Left lung (tissue), 10 donors: ENCODE results near the gene HRC. TPM values are rescaled to one million over a fixed set of nuclear protein-coding genes. Genes with fewer than 3 reads are reported as not detected.

Experiments used
- ATAC-seq: fragments of 200-7000 bp; cut with Tn5 transposase; one replicate; pipeline ENCODE4 v1.9.1; 2020; ENCODE audit warnings: moderate library complexity
- DNase-seq, 4 donors: peaks; one replicate each; pipeline ENCODE4 v3.0.0-alpha.2; 2013 to 2020
- H3K27ac ChIP-seq, 2 donors: fragments of 200-600 bp; sonication (generic) in 1 of 2; one replicate each; pipeline versions ENCODE4 v1.5.0 to v1.8.0; 2020 to 2021
- H3K27me3 ChIP-seq, 2 donors: fragments of 200-600 bp; sonication (generic) in 1 of 2; one replicate each; pipeline versions ENCODE4 v1.5.0 to v1.8.0; 2020 to 2021
- H3K36me3 ChIP-seq, 2 donors: fragments of 200-600 bp; sonication (generic) in 1 of 2; one replicate each; pipeline versions ENCODE4 v1.5.0 to v1.8.0; 2020 to 2021
- H3K4me1 ChIP-seq, 2 donors: fragments of 200-600 bp; one replicate each; pipeline ENCODE4 v1.8.0; 2021
- H3K4me3 ChIP-seq, 2 donors: fragments of 200-600 bp; sonication (generic) in 1 of 2; one replicate each; pipeline versions ENCODE4 v1.5.0 to v1.8.0; 2020 to 2021; ENCODE audit warnings: mild to moderate bottlenecking in 1 of 2
- H3K9me3 ChIP-seq, 2 donors: fragments of 200-600 bp; sonication (generic) in 1 of 2; one replicate each; pipeline versions ENCODE4 v1.5.0 to v1.8.0; 2020 to 2021
- intact Hi-C, 2 donors: fragments of 100-400 bp; cut with DNase I; formaldehyde crosslinking; loops; one replicate each; pipeline versions ENCODE4 v1.11.2 to v1.14.2; 2022
- polyA plus RNA-seq, 6 donors: library from polyadenylated mRNA; unstranded; fragments of 120-200 nt; gene quantifications; one replicate each; pipeline ENCODE4 v1.2.1, GENCODE V29; 2013; ENCODE audit not compliant: insufficient read length in 6 of 6
- total RNA-seq, 2 donors: library from RNA; stranded (reverse); fragmentation: NEBNext Ultra II Directional; extraction: Animal tissue kit (Norgen Biotek cat#: 25700); gene quantifications; one replicate each; pipeline ENCODE4 v1.2.1, GENCODE V29; 2021
- TF ChIP-seq, protein P1 (sequence below), 2 donors: fragments of 200-600 bp; sonication (generic) in 1 of 2; IDR thresholded peaks; one replicate each; pipeline versions ENCODE4 v1.5.0 to v1.8.0; 2021; ENCODE audit warnings: antibody characterized with exemption in 2 of 2
- donor health status: DM: no; HTN: yes; CAD: no.
- donor health status: DM: no; HTN: no; CAD: no.

The HRC gene
- total and polyA plus RNA-seq, 8 donors: 0.26 to 16.4 (median 9.5) TPM

DNA sequence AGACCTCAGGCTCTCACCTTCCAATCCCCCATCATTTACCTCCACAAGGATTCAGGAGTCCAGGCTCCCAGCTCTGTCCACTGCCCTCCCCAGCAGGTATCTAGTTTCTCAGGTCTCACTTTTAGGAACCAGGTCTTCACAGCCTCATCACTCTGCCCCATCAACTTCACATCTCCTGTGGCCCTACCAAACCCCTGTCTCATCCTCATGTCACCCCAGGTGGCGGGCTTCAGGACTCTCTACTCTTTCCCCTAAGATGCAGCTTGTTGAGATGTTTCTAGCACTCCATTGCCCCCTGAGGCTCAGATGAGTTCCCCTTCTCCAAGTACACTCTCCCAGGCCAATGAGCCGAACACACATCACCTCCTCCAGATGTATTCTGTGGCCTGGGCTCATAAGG is 34.3 kb downstream of the HRC start:
- TF ChIP-seq, protein P1, sequence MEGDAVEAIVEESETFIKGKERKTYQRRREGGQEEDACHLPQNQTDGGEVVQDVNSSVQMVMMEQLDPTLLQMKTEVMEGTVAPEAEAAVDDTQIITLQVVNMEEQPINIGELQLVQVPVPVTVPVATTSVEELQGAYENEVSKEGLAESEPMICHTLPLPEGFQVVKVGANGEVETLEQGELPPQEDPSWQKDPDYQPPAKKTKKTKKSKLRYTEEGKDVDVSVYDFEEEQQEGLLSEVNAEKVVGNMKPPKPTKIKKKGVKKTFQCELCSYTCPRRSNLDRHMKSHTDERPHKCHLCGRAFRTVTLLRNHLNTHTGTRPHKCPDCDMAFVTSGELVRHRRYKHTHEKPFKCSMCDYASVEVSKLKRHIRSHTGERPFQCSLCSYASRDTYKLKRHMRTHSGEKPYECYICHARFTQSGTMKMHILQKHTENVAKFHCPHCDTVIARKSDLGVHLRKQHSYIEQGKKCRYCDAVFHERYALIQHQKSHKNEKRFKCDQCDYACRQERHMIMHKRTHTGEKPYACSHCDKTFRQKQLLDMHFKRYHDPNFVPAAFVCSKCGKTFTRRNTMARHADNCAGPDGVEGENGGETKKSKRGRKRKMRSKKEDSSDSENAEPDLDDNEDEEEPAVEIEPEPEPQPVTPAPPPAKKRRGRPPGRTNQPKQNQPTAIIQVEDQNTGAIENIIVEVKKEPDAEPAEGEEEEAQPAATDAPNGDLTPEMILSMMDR (IDR thresholded peaks at IDR 0.05): no peak
- H3K27me3 ChIP-seq: peaks cover 7 to 31% of the 10 kb centered on the region in 2 donors
- intact Hi-C loops: no loop called here
- peaks cover 15 to 40% of the 10 kb centered on the region in 2 donors for H3K4me1 ChIP-seq
- no peaks in the 10 kb centered on the region for H3K9me3 ChIP-seq
- no peak for DNase-seq
- no peaks in the 10 kb centered on the region for H3K36me3 ChIP-seq
- H3K4me3 ChIP-seq: no peak overlapping the region
- ATAC-seq: no peak
- H3K27ac ChIP-seq: no peak overlapping the region

DNA sequence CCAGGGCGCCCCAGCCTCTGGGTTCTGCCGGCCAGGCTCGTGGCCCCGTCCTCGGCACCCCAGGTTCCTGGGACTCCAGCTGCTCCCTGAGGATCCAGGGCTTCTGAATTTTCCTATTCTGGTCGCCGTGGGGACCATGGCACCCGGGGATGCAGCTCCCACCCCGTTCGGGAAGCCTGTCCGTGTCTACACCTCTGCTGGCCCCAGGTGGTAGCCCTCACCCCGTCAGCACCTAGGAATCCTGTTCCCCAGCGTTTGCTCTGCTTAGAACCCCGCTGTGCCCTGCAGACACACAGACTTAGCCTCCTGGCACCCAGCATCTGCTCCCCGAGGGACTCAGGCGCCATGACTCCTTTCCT is 34.9 kb downstream of the HRC start:
- intact Hi-C loops: no loop called here
- DNase-seq (no peak), ATAC-seq (no peak)
- Histone ChIP-seq H3K27ac (no peak overlapping the region), H3K27me3 (peaks cover 7 to 31% of the 10 kb centered on the region in 2 donors), H3K36me3 (no peaks in the 10 kb centered on the region), H3K4me1 (peaks cover 15 to 45% of the 10 kb centered on the region in 2 donors), H3K4me3 (peak overlapping the region in 1 of 2 donors; percentile 65), H3K9me3 (no peaks in the 10 kb centered on the region)
- TF ChIP-seq, protein P1 (IDR thresholded peaks at IDR 0.05): no peak

DNA sequence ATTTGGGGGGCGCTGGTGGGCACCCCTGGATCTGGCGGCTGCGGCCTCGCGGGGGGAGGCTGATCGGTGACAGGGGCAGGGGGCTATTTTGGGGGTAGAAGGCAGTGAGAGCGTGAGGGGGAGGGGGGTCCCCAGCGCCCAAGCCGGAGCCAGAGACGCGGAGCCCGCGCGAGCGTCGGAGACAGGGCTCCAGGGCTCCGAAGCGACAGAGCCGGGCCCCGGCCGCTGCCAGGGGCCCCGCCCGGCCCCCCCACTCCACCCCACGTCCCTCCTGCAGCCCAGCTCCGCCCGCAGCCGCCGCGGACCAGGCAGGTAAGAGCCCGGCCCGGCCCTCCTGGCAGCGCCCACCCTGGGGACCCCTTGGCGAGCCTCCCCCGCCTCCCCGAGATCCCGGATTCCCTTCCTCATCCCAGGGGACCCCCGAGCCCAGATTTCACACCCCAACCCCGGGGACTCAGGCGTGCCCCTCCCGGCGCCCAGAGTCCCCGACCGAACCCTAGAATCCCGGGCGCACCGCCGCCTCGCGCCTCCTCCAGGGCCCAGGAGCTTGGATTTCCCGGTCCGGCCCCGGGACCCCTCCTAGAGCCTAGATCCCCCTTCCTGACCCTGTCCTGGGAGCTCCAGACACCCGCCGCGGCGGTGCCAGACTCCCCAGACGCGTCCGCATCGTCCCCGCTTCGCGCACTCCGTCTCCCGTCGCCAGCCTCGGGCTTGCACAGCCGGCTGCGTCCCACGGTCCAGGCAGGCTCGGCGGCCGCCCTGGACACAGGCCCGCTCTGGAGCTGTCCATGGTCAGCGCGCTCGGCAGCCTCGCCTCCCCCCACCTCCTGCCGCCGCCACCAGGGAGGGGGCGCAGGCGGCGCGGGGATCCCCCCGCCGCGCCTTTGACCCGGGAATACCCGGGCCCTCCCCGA is 35.5 kb downstream of the HRC start, which contains the start of gene PPFIA3:
TSS of gene PPFIA3 (plus strand) at position 134 of the 914 bp plus-strand sequence. CDS start 8,330 bp downstream, outside the sequence.
- H3K4me3 ChIP-seq: peak within 1 kb of the TSS; percentile 55 to 65
- H3K36me3 ChIP-seq: no peaks in the 10 kb centered on the region
- H3K27ac ChIP-seq: peak within 1 kb of the TSS; percentile 93 to 95
- TF ChIP-seq, protein P1 (IDR thresholded peaks at IDR 0.05): no peak
- DNase-seq (peak in 3 of 4 donors; percentile 63 to 89 (median 73)), ATAC-seq (peak; percentile 65)
- intact Hi-C loops: no loop called here
- peaks cover 15 to 51% of the 10 kb centered on the region in 2 donors for H3K4me1 ChIP-seq
- peaks cover 7 to 31% of the 10 kb centered on the region in 2 donors for H3K27me3 ChIP-seq
- H3K9me3 ChIP-seq: no peaks in the 10 kb centered on the region

DNA sequence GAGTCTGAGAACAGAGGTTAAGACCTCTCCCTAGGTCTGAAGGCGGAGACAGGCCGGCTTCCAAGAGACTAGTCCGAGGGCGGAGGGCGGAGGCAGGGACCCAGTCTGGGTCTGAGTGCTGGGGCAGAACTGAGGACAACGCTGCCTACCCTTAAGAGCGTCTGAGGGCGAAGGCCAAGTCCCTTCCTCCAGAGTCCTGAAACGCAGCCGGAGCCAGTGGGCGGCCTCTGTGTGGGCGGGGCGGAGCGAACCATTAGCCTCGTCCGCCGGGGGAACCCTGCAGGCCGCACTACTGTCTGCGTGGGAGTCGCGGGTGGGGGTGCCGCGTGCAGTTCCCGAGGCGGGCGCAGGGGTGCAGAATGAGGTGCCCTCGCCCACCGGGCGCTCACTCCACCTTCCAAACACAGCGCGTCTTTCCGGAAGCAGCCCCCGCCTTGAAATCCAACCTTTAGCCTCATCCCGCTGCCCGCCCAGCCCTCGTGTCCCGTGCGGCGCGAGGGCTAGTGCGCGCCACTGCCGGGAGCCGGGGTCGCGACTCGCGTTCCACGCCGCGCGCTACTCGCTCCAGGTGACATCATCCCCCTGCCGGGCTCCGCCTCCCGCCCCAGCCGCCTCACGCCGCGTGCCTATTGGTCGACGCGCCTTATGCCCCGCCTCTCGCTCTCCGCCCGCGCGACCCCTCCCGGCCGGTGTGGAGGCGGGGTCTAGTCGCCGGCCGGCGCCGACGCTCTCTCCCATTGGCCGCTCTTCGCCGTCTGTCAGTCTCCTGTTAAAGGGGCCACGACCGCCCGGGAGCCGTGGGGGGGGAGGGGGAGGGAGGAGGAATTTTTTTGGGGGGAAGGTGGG is 36.4 kb downstream of the HRC start, which contains the start of gene C19orf73:
TSS of gene C19orf73 (minus strand) at position 579 of the 846 bp plus-strand sequence. CDS start at position 458, 121 bp downstream.
- peaks cover 16 to 56% of the 10 kb centered on the region in 2 donors for H3K4me1 ChIP-seq
- TF ChIP-seq, protein P1 (IDR thresholded peaks at IDR 0.05): peak in 1 of 2 donors; percentile 42
- peak; percentile 87 to 96 (median 96) for DNase-seq
- intact Hi-C loops: no loop called here
- peak within 1 kb of the TSS; percentile 55 to 65 for H3K4me3 ChIP-seq
- no peaks in the 10 kb centered on the region for H3K36me3 ChIP-seq
- ATAC-seq: peak; percentile 93
- peaks cover 7 to 31% of the 10 kb centered on the region in 2 donors for H3K27me3 ChIP-seq
- H3K9me3 ChIP-seq: no peaks in the 10 kb centered on the region
- peak within 1 kb of the TSS; percentile 93 to 95 for H3K27ac ChIP-seq
